NCI-H1105 (cell line): Measurements from ENCODE around the gene LRRC66.

Experiments
- DNase-seq: peaks from one replicate; lab custom pipeline; 2025; lab: John Stamatoyannopoulos, UW

The LRRC66 gene

DNA sequence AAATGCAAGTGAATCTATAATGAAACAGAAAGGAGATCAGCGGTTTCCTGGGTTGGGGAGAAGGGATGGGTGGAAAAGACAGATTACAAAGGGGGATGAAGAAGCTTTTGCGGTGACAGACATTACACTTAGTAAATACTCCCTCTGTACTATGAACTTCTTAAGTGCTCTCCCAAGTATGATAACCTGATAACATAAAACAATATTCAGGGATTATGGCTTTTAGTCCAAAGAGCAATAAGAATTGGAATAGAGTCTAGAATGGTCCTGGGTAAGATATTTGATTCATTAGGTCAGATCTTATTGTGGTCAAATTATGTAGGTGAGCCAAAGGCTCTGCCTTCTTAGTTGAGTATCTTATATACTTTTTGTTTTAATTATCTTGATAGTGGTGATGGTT is 9.2 kb downstream of the LRRC66 start:
- DNase-seq = no peak

DNA sequence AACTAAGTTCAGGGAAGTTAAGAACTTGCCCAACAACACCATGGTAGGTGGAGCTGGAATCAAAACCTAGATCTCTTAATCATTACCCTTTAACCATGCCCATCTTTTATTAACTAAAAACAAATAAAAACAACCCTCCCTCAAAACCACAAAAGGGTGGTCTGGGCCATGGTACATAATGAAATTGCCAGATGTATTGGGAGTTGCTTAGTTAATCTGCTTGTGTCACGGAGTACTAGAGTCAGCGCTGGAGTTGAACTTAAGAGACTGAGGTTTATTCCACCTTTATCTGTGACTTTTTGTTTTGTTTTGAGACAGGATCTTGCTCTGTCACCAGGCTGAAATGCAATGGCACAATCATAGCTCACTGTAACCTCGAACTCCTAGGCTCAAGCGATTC is 13.3 kb downstream of the LRRC66 start:
- no peak for DNase-seq

- no peak for DNase-seq
Observed at GRCh38 chr4:52005604-52006273, 14.4 kb downstream of the LRRC66 start.

GRCh38 chr4:52004414-52004813 is 15.7 kb downstream of the LRRC66 start:
- no peak for DNase-seq

GRCh38 chr4:52001616-52002015 is 18.5 kb downstream of the LRRC66 start:
- DNase-seq = no peak

GRCh38 chr4:51999250-51999649 is 20.9 kb downstream of the LRRC66 start:
- DNase-seq = no peak

GRCh38 chr4:51998837-51999236 is 21.3 kb downstream of the LRRC66 start:
- DNase-seq = no peak

- no peak for DNase-seq
Observed at GRCh38 chr4:51997647-51998046, 22.5 kb downstream of the LRRC66 start.

- no peak for DNase-seq
Observed at GRCh38 chr4:51995647-51996220, 24.4 kb downstream of the LRRC66 start.

DNA sequence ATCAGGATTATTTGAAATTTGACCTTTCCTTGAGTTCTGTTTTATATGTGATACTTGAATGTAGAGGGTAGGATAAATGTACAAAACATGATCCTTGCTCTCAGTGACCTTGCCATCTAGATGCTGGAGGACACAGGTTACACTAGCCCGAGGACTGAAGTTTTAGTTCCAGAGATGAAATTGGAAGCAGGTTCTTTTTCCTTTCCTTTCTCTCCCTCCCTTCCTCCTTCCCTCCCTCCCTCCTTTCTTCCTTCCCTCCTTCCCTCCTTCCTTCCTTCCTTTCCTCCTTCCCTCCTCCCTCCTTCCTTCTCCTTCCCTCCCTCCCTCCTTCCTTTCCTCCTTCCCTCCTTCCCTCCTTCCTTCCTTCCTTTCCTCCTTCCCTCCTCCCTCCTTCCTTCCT is 54.3 kb downstream of the LRRC66 start:
- no peak for DNase-seq

DNA sequence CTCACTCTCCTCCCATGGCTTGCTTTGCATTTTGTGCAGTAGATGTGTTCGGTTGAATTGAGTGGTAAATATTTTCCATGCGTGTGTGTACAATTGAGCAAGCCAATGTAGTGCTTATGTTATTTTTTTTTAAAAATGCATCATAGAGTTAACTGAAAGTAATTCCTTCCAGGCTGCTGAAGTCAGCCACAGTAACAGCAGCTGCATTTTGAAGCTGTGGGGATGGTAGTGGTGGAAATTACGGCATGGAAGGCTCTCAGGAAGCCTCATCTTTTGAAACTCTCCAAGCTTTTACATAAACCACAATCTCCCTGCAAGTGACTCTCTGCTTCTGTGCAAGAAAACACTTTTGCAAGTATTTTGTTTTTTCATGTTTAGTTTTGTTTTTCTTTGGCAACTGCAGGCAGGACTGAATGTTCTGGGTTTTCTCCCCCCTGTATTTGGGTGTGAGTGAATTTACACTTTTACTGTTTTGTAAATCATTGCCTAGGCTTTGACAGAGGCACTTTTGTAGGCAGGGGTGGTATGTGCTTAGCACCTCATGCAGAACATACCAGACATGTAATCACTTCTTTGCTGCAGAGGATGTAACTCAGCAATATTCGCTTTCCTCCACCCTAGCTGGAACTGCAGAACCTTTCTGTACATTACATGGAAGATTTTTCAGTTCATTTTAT is 56.2 kb downstream of the LRRC66 start:
- DNase-seq = no peak

DNA sequence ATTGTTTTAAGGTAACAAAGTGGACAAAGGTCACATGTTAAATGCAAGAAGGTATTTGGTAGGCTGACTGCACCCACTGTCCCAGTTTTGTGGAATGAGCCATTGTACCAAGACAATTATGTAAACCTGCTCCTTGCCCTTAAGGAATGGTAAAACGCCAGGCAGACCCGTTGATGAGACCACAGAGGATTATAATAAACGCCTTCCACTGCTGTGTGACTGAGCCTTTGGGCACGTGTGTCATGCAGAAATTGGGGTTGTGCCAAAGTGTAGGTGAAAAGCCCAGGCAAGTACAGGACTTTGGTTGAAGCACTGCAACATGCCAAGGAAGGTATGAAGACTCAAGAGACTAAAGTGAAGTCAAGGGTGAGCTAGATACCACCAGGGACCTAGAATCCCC is 59.7 kb downstream of the LRRC66 start:
- no peak for DNase-seq

DNA sequence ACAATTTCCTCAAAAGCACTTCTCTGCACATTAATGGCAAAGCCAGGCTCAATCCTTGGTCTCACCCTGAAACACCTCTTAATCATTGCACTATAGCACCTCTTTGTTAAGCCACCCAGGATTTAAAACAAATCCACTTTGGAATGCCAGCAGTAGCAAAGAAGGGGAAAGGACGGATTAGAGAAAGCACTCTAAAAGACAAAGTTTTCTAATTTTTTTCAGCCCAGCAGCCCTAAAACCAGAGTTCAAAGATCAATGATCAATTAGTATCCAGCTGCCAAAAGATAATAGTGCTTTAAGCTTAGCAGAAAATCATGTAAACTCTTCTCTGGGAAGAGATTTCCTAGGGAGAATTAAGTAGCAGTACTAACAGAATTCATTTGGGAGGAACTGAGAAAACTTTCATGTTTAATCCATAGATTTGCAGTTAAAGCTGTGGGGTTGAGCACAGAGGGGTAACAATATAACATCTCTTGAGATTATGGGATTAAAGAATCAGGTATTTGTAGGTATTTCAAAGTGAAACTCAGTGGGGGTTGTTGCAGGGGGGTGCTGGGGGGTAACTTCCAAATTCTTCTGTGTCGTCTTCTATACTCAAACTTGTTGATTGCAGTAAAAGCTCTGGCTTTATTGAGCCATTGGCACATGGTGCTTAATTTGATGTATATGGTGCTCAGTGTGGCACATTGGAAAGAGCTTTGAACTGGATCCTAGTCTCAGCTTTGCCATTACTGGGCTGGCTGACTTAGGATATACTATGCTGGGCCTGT is 61.8 kb downstream of the LRRC66 start:
- DNase-seq = no peak
